CD4-positive, alpha-beta T cell (primary cell): ENCODE results near the gene CYB561A3. TPM values are rescaled to one million over a fixed set of nuclear protein-coding genes. Genes with fewer than 3 reads are reported as not detected.

ENCODE experiments used
- ATAC-seq: fragments of 200-7000 bp; cut with Tn5 transposase; one replicate; pipeline ENCODE4 v1.10.0; 2022; ENCODE audit warnings: mild to moderate bottlenecking; ENCODE audit not compliant: poor library complexity
- CTCF ChIA-PET: fragments of 350-600 bp; sonication (Branson Sonifier 250); formaldehyde crosslinking; loops from one replicate; lab custom pipeline; 2021; ENCODE audit warnings: antibody characterized with exemption, inconsistent platforms; lab: Charles Lee
- POLR2A ChIA-PET: fragments of 350-600 bp; sonication (Branson Sonifier 250); formaldehyde crosslinking; loops from one replicate; lab custom pipeline; 2021; ENCODE audit warnings: antibody characterized with exemption, inconsistent platforms; lab: Charles Lee
- DNase-seq, 14 experiments: peaks; one replicate each; pipeline ENCODE4 v3.0.0-alpha.2; 2013 to 2020; ENCODE audit warnings: mixed read lengths in 2 of 14
- H3K27ac ChIP-seq, 2 donors: one replicate each; pipeline versions ENCODE4 v1.5.1 to v1.7.0; 2013; ENCODE audit warnings: low read length in 2 of 2, low read depth in 1 of 2, mild to moderate bottlenecking in 1 of 2
- H3K27me3 ChIP-seq, 2 experiments: 1 replicate in 1 of 2; 2 replicates in 1 of 2; pipeline versions ENCODE4 v1.6.1 to v1.7.0; 2013; ENCODE audit warnings: low read length in 2 of 2, control low read depth in 1 of 2, mild to moderate bottlenecking in 1 of 2, moderate library complexity in 1 of 2; ENCODE audit not compliant: insufficient read depth in 2 of 2, control insufficient read depth in 1 of 2
- H3K36me3 ChIP-seq: one replicate; pipeline ENCODE4 v1.6.1; 2013; ENCODE audit warnings: low read length, control low read depth; ENCODE audit not compliant: insufficient read depth
- H3K4me1 ChIP-seq: one replicate; pipeline ENCODE4 v1.6.1; 2013; ENCODE audit warnings: low read length, control low read depth; ENCODE audit not compliant: insufficient read depth
- H3K4me3 ChIP-seq: one replicate; pipeline ENCODE4 v1.5.1; 2013; ENCODE audit warnings: mild to moderate bottlenecking, low read length, moderate library complexity
- H3K9me3 ChIP-seq, 2 experiments: 1 replicate in 1 of 2; 2 replicates in 1 of 2; pipeline versions ENCODE4 v1.6.1 to v1.7.0; 2013; ENCODE audit warnings: low read length in 2 of 2, mild to moderate bottlenecking in 2 of 2, control low read depth in 1 of 2, moderate library complexity in 1 of 2; ENCODE audit not compliant: control insufficient read depth in 1 of 2, insufficient read depth in 1 of 2
- H3K27ac Mint-ChIP-seq: one replicate; pipeline ENCODE4 v1.8.0; 2020; ENCODE audit warnings: mixed read lengths
- H3K27me3 Mint-ChIP-seq: one replicate; pipeline ENCODE4 v1.8.0; 2021; ENCODE audit warnings: mixed read lengths
- H3K36me3 Mint-ChIP-seq: one replicate; pipeline ENCODE4 v1.8.0; 2021; ENCODE audit warnings: low read depth, mixed read lengths
- H3K4me1 Mint-ChIP-seq: one replicate; pipeline ENCODE4 v1.8.0; 2021; ENCODE audit warnings: low read depth, mixed read lengths
- H3K4me3 Mint-ChIP-seq: one replicate; pipeline ENCODE4 v1.8.0; 2020; ENCODE audit warnings: mild to moderate bottlenecking, mixed read lengths
- H3K9me3 Mint-ChIP-seq: one replicate; pipeline ENCODE4 v1.8.0; 2020; ENCODE audit warnings: mixed read lengths
- intact Hi-C, 2 experiments: fragments of 100-400 bp; cut with DNase I in 1 of 2; cut with micrococcal nuclease in 1 of 2; formaldehyde crosslinking; loops; one replicate each; pipeline versions ENCODE4 v1.15.1 to v1.9.0; 2023 to 2025; cut with DNase I, micrococcal nuclease
- total RNA-seq, 174 experiments: library from RNA in 2 of 174; stranded (reverse) in 2 of 174; gene quantifications; one replicate each; pipeline ENCODE4 v1.2.3 and lab custom pipeline; 2021 to 2026
- TF ChIP-seq, protein P1 (sequence below): fragments of 200-600 bp; IDR thresholded peaks from one replicate; pipeline ENCODE4 v1.8.0; 2022; ENCODE audit warnings: antibody characterized with exemption, mild to moderate bottlenecking

CYB561A3 gene
- total RNA-seq, 2 experiments from 2014 or later = 24.4 to 25.8 TPM

DNA sequence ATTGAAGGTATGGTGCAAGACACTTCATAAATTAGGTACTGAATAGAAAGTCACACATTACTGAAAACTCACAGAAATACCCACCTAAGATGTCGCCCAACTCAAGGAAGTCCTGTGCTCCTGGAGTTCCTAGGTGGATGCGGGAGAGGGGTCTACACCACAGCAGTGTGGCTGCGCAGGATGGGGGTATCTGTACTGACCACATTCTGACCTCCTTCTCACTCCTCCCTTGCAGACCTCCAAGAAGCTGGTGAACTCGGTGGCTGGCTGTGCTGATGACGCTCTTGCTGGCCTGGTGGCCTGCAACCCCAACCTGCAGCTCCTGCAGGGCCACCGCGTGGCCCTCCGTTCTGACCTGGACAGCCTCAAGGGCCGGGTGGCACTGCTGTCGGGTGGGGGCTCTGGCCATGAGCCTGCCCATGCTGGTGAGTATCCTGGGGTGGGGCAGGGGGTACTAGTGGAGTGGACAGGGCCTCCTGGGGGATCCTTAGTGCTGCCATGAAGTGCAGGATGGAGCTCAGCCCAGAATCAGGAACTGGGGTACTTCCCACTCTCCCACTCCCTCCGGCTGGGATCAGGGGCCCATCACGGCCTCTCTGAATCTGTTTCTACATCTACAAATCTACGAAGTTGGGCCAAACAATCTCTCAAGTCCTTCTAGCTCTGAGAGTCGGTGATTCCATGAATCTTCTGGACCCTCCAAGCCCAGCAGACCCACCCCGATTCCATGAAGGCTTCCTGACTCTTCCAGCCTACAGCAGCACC, 23.8 kb downstream of the CYB561A3 start:
- Mint-ChIP-seq H3K9me3 (no peaks in the 10 kb centered on the region), H3K4me1 (peaks cover 22% of the 10 kb centered on the region), H3K27ac (no peak overlapping the region), H3K27me3 (no peaks in the 10 kb centered on the region), H3K4me3 (no peak overlapping the region), H3K36me3 (peaks cover 22% of the 10 kb centered on the region)
- no peaks in the 10 kb centered on the region for H3K27me3 ChIP-seq
- DNase-seq = no peak
- no peak overlapping the region for H3K4me3 ChIP-seq
- H3K36me3 ChIP-seq = peaks cover 10% of the 10 kb centered on the region
- POLR2A ChIA-PET = interaction anchor here (1.0 to 3.8 kb wide), 3 partner anchors 24 to 54 kb away, joined by 3 to 43 read pairs (median 8); partner anchors contain the start of genes CYB561A3, TMEM138 and TMEM216
- TF ChIP-seq, protein P1, sequence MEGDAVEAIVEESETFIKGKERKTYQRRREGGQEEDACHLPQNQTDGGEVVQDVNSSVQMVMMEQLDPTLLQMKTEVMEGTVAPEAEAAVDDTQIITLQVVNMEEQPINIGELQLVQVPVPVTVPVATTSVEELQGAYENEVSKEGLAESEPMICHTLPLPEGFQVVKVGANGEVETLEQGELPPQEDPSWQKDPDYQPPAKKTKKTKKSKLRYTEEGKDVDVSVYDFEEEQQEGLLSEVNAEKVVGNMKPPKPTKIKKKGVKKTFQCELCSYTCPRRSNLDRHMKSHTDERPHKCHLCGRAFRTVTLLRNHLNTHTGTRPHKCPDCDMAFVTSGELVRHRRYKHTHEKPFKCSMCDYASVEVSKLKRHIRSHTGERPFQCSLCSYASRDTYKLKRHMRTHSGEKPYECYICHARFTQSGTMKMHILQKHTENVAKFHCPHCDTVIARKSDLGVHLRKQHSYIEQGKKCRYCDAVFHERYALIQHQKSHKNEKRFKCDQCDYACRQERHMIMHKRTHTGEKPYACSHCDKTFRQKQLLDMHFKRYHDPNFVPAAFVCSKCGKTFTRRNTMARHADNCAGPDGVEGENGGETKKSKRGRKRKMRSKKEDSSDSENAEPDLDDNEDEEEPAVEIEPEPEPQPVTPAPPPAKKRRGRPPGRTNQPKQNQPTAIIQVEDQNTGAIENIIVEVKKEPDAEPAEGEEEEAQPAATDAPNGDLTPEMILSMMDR = no peak
- CTCF ChIA-PET = interaction anchor here (6.0 kb wide), 1 partner anchor 47 kb away, joined by 173 read pairs; no protein-coding TSS in a partner anchor
- intact Hi-C loops = loop anchor here (2.0 to 5.0 kb wide), 4 partner anchors 25 to 244 kb away; partner anchors contain the start of genes SYT7 (in 1 of the 2), TMEM138 (in 1 of the 2) and TMEM216 (in 1 of the 2)
- no peak overlapping the region for H3K27ac ChIP-seq
- H3K9me3 ChIP-seq = no peaks in the 10 kb centered on the region
- no peak for ATAC-seq
- H3K4me1 ChIP-seq = peaks cover 29% of the 10 kb centered on the region

DNA sequence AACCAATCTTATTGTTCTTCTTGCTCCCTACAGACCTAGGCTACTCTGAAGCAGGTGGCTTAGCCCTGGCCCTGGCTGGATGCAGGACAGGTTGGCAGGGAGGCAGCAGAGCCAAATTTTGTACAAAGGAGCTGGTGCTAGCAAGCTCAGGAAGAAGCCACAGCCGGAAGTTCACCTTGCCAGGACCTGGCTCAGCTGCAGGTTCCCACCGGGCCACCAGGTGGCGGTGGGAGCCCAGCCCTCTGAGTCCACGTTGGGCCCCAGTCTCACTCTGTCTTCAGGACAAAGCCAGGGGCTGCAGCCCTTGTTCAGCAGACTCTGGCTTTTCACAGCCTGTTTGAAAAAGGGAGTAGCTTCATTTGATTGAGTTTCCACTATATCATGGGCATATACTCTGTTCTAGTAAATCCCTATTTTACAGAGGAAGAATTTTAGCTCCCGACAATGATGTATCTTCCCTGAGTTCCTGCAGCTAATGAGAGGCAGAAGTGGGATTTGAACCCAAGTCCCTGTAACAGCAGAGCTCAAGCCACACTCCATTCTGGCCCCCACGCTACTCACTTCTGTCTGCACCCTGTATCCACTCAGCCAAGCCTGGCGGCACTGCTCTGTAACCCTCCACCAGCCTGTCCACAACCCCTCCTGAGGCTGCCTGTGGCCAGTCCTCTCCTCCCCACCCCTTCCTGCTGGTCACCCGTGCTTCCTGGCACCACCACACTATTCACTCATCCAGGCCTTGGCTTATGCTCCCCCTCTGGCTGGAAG, 25.3 kb downstream of the CYB561A3 start:
- Histone ChIP-seq H3K4me3 (no peak overlapping the region), H3K4me1 (peaks cover 44% of the 10 kb centered on the region), H3K27me3 (no peaks in the 10 kb centered on the region), H3K9me3 (no peaks in the 10 kb centered on the region), H3K36me3 (peaks cover 5% of the 10 kb centered on the region), H3K27ac (peak overlapping the region; percentile 13 to 44)
- Mint-ChIP-seq H3K4me3 (peak overlapping the region; percentile 63), H3K9me3 (no peaks in the 10 kb centered on the region), H3K36me3 (peaks cover 28% of the 10 kb centered on the region), H3K27ac (peak overlapping the region; percentile 86), H3K4me1 (peaks cover 38% of the 10 kb centered on the region), H3K27me3 (no peaks in the 10 kb centered on the region)
- DNase-seq (peak; percentile 73 to 92 (median 80)), ATAC-seq (peak; percentile 65)
- ChIA-PET CTCF (interaction anchor here (0.6 to 6.0 kb wide), 20 partner anchors 9 to 506 kb away, joined by 3 to 173 read pairs (median 6); partner anchors contain the start of genes CPSF7, CYB561A3, SDHAF2 and TMEM138), POLR2A (interaction anchor here (0.6 to 4.4 kb wide), 12 partner anchors 13 to 430 kb away, joined by 3 to 45 read pairs (median 6); partner anchors contain the start of genes CPSF7, CYB561A3, PRPF19 and SDHAF2)
- intact Hi-C loops = loop anchor here (1.0 to 5.0 kb wide), 7 partner anchors 25 to 246 kb away; partner anchors contain the start of genes CYB561A3 (in 1 of the 2), SYT7 (in 1 of the 2), TMEM138 (in 1 of the 2) and TMEM216 (in 1 of the 2)
- TF ChIP-seq, protein P1 = peak; percentile 95

DNA sequence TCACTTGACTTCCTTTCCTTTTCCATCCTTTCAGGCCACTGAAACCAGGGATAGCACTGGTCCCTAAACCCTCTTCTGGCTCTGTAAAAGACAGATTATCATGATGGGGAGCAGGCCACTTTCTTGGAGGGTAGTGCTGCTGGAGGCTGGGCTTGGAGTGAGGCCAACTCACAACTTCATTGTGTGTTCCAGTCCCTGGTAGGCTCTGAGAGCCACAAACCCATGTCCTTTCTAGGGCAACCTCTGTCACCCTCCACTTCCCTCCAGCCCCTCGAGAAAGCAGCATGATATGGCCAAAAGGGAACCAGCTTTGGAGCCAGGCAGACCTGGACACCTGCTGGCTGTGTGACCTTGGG, 26.3 kb downstream of the CYB561A3 start:
- DNase-seq (no peak), ATAC-seq (no peak)
- H3K27ac Mint-ChIP-seq = peak overlapping the region; percentile 95
- peaks cover 52% of the 10 kb centered on the region for H3K4me1 ChIP-seq
- CTCF ChIA-PET = interaction anchor here (0.6 to 6.0 kb wide), 6 partner anchors 8 to 100 kb away, joined by 3 to 173 read pairs (median 30); partner anchors contain the start of genes CYB561A3, TMEM138 and TMEM216
- peaks cover 32% of the 10 kb centered on the region for H3K36me3 Mint-ChIP-seq
- H3K9me3 ChIP-seq = no peaks in the 10 kb centered on the region
- no peak overlapping the region for H3K27ac ChIP-seq
- H3K4me3 ChIP-seq = no peak overlapping the region
- TF ChIP-seq, protein P1 = no peak
- no peaks in the 10 kb centered on the region for H3K27me3 ChIP-seq
- no peaks in the 10 kb centered on the region for H3K27me3 Mint-ChIP-seq
- peaks cover 3% of the 10 kb centered on the region for H3K36me3 ChIP-seq
- no peaks in the 10 kb centered on the region for H3K9me3 Mint-ChIP-seq
- intact Hi-C loops = loop anchor here (2.0 to 5.0 kb wide), 3 partner anchors 93 to 247 kb away; partner anchors contain the start of genes CPSF7 (in 1 of the 2) and SYT7 (in 1 of the 2)
- H3K4me1 Mint-ChIP-seq = peaks cover 48% of the 10 kb centered on the region
- H3K4me3 Mint-ChIP-seq = peak overlapping the region; percentile 34
- POLR2A ChIA-PET = interaction anchor here (1.3 to 4.4 kb wide), 7 partner anchors 22 to 94 kb away, joined by 3 to 45 read pairs (median 35); partner anchors contain the start of genes CPSF7, CYB561A3, SDHAF2 and TMEM138
